GM12864 (cell line): Measurements from ENCODE around the gene FAM163A.

Experiments used
- DNase-seq: peaks from one replicate; pipeline ENCODE4 v3.0.0-alpha.2; 2011; ENCODE audit warnings: low read depth
- H3K4me3 ChIP-seq: 2 replicates; pipeline ENCODE4 v1.5.1; 2011; ENCODE audit warnings: mild to moderate bottlenecking, low read depth, low read length, control low read depth
- CTCF ChIP-seq: IDR thresholded peaks from 2 replicates; pipeline ENCODE4 v1.5.1; 2011; ENCODE audit warnings: low read depth, mild to moderate bottlenecking, moderate library complexity, low read length, control low read depth, inconsistent platforms; ENCODE audit errors: missing control alignments

Gene FAM163A

GRCh38 chr1:179808503-179808902, 65.4 kb downstream of the FAM163A start:
- TF ChIP-seq CTCF, result no peak
- DNase-seq, result no peak
- no peak overlapping the region for H3K4me3 ChIP-seq

GRCh38 chr1:179809506-179810366, 66.6 kb downstream of the FAM163A start:
- peak; percentile 94 for TF ChIP-seq CTCF
- no peak overlapping the region for H3K4me3 ChIP-seq
- DNase-seq, result peak; percentile 35

GRCh38 chr1:179810367-179810715, 67.2 kb downstream of the FAM163A start:
- no peak for DNase-seq
- TF ChIP-seq CTCF, result no peak
- H3K4me3 ChIP-seq, result no peak overlapping the region

- H3K4me3 ChIP-seq, result no peak overlapping the region
These were observed 69.6 kb downstream of the FAM163A start for GRCh38 chr1:179812501-179813292.

GRCh38 chr1:179813626-179814545, 70.8 kb downstream of the FAM163A start:
- DNase-seq, result no peak
- no peak overlapping the region for H3K4me3 ChIP-seq
- TF ChIP-seq CTCF, result no peak

More at GRCh38 chr1:179812501-179813292, 69.6 kb downstream of the FAM163A start:
- TF ChIP-seq CTCF, result no peak
- no peak for DNase-seq

- peak overlapping the region; percentile 45 for H3K4me3 ChIP-seq
- no peak for DNase-seq
These were observed 71.4 kb downstream of the FAM163A start for GRCh38 chr1:179814546-179814838.

More at GRCh38 chr1:179814546-179814838, 71.4 kb downstream of the FAM163A start:
- TF ChIP-seq CTCF, result no peak
